NCI-H187 (cell line): Measurements from ENCODE around the gene NUSAP1.
A peak's percentile ranks its signal among the peaks of the same experiment; 100 is the strongest.
"Not testable (repeated sequence)": the region's sequence is repeated elsewhere in the genome, so short reads cannot be mapped to it uniquely, and the experiment has no call there.

Experiments used
- DNase-seq, 2 experiments: peaks; one replicate each; lab custom pipeline; 2025; lab: John Stamatoyannopoulos, UW

The NUSAP1 gene

GRCh38 chr15:41411441-41411840, 78.8 kb downstream of the NUSAP1 start:
- DNase-seq, result no peak

- DNase-seq, result no peak
Measured at GRCh38 chr15:41416128-41416741, 83.6 kb downstream of the NUSAP1 start.

GRCh38 chr15:41416742-41417417, 84.2 kb downstream of the NUSAP1 start, which contains the start of gene RTF1:
Gene RTF1, plus strand, starts transcription at chr15:41417095. Its CDS starts 21 bp downstream, at chr15:41417116.
- DNase-seq, result peak; percentile 49 to 63

- DNase-seq, result no peak
Measured at GRCh38 chr15:41417418-41418195, 84.9 kb downstream of the NUSAP1 start.

- DNase-seq, result no peak
Measured at GRCh38 chr15:41423979-41424659, 91.4 kb downstream of the NUSAP1 start.

- DNase-seq, result no peak
Measured at GRCh38 chr15:41424809-41425208, 92.1 kb downstream of the NUSAP1 start.

GRCh38 chr15:41425907-41426306, 93.2 kb downstream of the NUSAP1 start:
- DNase-seq, result not testable (repeated sequence)

GRCh38 chr15:41429003-41429890, 96.6 kb downstream of the NUSAP1 start:
- DNase-seq, result no peak
